Measurements from ENCODE around the gene SAFB2.

SAFB2 gene

DNA sequence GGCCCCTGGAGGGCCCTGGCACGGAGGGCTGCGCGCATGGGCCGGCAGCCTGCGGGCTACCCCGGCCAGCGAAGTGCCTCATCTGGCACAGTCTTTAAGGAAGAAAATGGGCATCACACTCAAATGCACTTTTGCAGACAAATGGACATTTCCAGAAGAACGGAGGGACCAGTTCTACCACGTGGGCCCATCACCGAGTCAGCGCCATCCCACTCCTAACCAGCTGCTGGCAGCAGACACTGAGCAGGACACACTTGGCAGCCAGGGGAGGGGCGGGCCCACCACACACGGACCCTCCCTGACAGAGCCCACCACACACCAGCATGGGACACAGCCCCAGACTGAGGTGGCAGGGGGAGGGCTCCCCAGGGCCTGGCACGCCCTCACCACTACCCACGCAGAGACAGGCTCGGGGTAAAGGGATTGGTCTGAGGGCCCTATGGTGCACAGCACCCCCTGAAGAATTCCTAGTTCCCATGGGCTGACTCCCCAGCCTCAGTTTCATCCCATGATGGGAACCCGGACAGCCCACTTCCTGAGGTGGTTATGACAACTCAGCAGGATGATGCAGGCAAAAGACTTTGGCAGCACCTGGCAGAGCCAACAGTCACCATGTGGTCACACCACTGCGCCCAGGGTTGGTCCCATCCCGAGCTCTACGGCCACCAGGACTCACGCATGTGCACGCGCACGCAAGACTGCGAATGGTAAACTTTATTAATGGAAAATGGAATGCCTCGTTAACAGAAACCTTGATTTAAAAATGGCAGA is 36.1 kb downstream of the SAFB2 start:
- DNase-seq (ENCODE audit: low read depth, low spot score), result no peak

GRCh38 chr19:5585461-5586299 is 36.9 kb downstream of the SAFB2 start:
- DNase-seq (ENCODE audit: low read depth, low spot score), result no peak
- no peak overlapping the region for H3K27ac ChIP-seq

More for the DNA sequence above, 36.1 kb downstream of the SAFB2 start:
- H3K27ac ChIP-seq, result no peak overlapping the region

- DNase-seq (ENCODE audit: low read depth, low spot score), result no peak
- no peak overlapping the region for H3K27ac ChIP-seq
Measured at GRCh38 chr19:5580161-5580571, 42.4 kb downstream of the SAFB2 start.

DNA sequence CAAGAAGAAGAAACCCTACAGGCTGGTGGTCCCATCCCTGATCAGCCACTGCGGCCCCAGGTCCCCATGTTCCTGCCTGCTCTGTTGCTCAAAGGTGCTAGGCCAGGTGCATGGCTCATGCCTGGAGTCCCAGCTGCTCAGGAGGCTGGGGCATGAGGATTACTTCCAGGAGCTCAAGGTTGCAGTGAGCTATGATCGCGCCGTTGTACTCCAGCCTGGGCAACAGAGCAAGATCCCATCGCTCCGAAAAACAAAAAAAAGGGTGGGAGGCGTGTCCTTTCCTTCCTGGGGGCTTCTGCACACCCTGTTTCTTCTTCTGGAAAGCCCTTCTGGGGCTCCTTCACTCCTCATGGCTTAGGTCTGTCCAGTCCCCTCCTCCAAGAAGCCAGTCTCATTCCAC is 42.9 kb downstream of the SAFB2 start:
- no peak for DNase-seq (ENCODE audit: low read depth, low spot score)
- no peak overlapping the region for H3K27ac ChIP-seq

GRCh38 chr19:5579286-5579685 is 43.3 kb downstream of the SAFB2 start:
- H3K27ac ChIP-seq, result no peak overlapping the region
- DNase-seq (ENCODE audit: low read depth, low spot score), result no peak

DNA sequence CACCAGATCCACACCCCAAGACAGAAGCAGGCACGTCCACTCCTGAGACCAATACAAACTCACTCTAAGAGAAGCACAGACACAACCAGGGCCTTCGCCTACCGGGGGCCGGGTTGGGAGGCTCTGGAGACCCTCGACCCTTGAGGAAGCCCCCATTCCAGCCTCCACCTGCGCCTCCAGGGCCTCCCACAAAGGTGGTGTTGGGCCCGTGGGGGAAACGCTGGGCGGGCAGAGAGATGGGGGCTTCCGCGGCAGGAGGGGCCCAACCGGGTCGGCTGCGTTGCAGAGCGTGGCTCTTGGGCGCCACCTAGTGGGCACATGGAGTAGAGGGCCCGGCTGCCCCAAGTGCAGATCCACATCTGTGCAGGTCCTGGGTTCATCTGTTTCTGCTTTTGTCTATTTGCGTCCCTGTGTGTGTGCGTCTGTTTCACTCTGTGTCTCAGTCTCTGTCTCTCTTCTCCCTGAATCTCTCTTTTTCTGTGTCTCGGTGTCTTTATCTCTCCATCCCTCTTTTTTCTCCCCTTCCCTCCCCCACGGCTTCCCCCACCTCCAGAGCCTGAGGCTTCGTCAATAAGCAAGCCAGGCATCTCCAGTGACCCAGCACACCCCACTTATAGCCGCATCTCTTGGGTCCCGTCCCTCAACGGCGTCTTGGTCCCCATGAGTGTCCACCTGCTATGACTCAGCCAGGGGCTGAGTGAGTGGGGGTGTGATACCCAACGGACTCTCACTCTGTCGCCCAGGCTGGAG is 44.3 kb downstream of the SAFB2 start:
- peak overlapping the region; percentile 70 for H3K27ac ChIP-seq
- no peak for DNase-seq (ENCODE audit: low read depth, low spot score)

GRCh38 chr19:5575590-5575989 is 47.0 kb downstream of the SAFB2 start:
- no peak for DNase-seq (ENCODE audit: low read depth, low spot score)

DNA sequence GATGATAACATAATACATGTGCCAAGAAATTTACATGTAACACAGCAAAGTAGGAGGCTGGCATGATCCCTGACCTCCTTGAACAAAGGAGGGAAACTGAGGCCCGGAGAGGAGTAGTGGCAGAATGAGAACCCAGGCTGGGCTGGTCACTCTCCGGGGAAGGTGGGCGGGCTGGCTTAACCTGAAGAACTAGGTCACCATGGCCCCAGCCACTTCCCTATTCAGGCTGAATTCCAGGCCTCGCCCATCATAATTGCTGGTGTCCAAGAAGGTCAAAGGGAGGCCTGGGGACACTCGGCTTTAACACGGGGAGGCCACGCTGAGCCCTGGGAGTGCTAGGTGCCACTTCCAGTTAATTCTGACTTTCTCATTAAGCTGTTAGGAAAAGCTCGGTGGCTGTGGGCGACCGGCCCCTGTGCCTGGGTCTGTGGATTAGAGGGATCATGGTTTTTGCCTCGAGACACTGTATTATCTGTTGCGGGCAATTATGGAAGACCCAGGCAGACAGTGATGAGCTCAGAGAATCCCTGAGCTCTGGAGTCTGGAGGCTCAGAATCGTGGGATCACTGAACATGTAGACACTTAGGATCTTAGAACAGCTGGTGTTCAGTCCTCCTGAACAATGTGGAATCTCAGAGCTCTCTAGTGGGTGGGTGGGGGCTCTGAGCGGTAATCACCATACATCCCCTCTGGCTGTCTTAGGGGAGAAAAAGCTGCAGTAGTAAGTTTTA is 49.9 kb downstream of the SAFB2 start:
- no peak for DNase-seq (ENCODE audit: low read depth, low spot score)
- H3K27ac ChIP-seq, result no peak overlapping the region

More at GRCh38 chr19:5575590-5575989, 47.0 kb downstream of the SAFB2 start:
- H3K27ac ChIP-seq, result no peak overlapping the region

DNA sequence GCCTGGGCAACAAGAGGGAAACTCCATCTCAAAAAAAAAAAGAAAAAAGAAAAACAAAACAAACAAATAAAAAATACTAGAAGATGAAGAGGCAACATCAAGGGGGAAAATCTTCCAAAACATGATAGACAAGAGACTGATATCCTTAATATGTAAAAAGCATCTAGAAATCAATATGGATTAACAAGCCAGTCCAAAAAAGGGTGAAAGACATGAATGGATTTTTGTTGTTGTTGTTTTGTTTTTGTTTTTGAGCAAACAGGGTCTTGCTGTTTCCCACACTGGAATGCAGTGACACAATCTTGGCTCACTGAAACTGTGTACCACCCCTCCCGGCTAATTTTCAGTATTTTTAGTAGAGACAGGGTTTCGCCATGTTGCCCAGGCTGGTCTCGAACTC is 50.8 kb downstream of the SAFB2 start:
- no peak overlapping the region for H3K27ac ChIP-seq
- DNase-seq (ENCODE audit: low read depth, low spot score), result no peak

- DNase-seq (ENCODE audit: low read depth, low spot score), result no peak
- no peak overlapping the region for H3K27ac ChIP-seq
Measured at GRCh38 chr19:5567970-5568407, 54.6 kb downstream of the SAFB2 start.

DNA sequence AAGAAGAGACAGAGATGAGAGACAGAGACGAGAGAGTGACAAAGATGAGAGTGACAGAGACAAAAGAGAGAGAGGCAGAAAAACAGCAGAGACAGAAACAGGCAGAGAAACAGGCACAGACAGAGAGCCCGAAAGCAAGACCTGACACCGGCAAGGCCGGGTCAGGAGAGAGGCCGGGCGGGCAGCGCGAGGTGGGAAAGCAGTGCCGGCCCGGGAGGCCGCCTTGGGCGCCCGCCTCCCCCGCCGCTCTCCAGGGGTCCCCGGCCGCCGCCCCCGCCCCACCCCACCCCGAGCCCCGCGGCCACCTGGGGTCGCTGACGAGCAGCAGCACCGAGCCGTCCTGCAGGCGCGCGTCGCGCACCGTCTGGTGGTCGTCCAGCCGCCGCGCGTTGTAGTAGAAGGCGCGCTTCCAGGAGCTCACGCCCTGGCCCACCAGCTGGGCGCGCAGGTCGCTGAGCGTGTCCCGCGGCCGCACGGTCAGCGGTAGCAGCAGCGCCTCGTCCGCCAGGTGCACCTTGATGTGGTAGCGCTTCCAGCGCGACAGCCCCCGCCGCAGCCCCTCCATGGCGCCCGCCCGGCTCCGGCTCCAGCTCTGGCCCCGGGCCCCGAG is 55.1 kb downstream of the SAFB2 start, which contains the start of gene TINCR:
TINCR (minus strand) TSS at position 594 of the 610 bp plus-strand sequence.
- H3K27ac ChIP-seq, result no peak within 1 kb of the TSS

GRCh38 chr19:5564930-5565329 is 57.6 kb downstream of the SAFB2 start:
- DNase-seq (ENCODE audit: low read depth, low spot score), result no peak
- no peak overlapping the region for H3K27ac ChIP-seq

More for the DNA sequence above, 55.1 kb downstream of the SAFB2 start, which contains the start of gene TINCR:
- DNase-seq (ENCODE audit: low read depth, low spot score), result no peak

DNA sequence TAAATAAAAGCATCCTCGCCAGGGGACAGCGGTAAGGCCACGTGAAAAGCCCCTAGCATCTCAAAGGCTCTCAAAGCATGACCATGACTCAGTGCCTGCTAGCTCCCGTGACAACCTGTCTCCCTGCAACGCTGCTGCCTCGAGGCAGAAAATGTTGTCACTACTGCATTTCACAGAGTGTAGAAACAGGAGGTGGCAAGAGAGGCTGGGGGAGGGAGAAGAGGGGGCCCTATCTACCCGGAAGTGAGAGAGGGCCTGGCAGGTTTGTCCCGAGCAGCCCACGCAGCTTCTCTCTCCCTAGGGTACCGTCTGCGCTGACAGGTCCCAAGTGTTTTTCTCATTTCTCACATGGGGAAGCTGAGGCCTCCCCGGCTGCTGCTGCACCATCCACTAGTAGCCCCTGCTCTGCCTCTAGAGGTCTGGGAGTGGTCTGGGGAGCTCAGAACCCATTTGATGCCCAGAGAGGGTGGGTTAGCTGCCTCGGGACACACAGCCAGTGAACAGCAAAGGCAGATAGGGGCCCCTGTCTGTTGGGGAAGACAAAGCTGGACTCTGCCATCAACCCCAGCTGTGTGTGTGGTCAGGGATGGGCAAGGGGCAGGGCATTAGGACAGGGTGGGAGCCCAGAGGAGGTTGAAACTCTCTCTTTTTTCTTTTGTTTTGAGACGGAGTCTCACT is 58.5 kb downstream of the SAFB2 start:
- peak; percentile 16 for DNase-seq (ENCODE audit: low read depth, low spot score)
- no peak overlapping the region for H3K27ac ChIP-seq

DNA sequence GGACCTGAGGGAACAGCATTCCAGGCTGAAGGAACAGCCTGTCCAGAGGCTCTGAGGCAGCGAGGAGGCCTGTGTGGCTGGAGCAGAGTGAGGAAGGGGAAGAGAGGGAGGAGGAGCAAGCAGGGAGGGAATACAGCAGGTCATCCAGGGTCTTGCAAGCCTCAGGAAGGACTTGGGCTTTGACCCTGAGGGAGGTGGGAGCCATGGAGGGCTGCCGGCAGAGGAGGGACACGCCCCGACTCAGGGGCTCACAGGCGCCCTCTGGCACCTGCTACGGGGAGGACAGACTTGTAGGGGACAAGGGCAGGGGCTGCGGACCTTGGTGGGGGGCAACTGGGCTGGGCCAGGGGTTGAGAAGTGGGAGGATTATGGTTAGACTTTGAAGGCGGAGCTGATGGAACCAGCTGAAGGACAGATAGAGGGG is 59.6 kb downstream of the SAFB2 start:
- DNase-seq (ENCODE audit: low read depth, low spot score), result no peak
- no peak overlapping the region for H3K27ac ChIP-seq

DNA sequence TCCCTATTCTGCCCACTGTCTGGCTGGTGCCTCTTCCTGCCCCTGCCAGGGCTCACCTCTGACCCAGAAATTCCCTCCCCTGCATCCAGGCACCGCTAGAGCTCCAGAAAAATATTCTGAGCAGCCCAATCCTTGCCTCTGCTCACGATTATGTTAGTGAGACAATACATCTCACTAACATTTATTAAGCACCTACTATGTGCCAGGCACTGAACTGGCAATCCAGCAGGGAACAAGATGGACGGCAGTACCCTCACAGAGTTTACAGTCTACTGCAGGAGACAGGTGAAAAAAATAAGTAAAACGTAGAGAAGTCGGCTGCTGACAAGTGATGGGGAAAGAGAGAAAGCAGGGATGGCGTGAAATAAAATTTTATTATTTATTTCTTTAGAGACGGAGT is 60.3 kb downstream of the SAFB2 start:
- DNase-seq (ENCODE audit: low read depth, low spot score), result no peak
- no peak overlapping the region for H3K27ac ChIP-seq

- DNase-seq (ENCODE audit: low read depth, low spot score), result no peak
- no peak overlapping the region for H3K27ac ChIP-seq
Measured at GRCh38 chr19:5561559-5561958, 61.0 kb downstream of the SAFB2 start.

DNA sequence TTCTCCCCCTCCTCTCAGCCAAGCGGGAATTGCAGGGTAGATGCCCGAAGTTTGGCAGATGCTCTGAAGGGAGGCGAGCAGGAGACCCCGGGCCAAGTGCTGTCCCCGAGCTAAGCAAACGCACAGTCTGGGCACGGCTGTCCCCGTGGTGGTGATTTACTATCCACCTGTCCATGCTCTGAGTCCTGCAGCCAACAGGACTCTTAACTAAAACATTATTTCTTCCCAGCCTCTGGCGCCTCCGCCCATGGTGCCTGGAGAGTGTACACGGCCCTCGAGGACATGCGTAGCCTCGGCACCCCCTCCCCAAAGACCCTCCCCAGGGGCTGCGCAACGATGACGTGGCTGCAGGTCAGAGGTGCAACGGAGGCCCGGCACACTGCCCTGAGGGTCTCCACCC is 62.4 kb downstream of the SAFB2 start:
- no peak overlapping the region for H3K27ac ChIP-seq
- no peak for DNase-seq (ENCODE audit: low read depth, low spot score)

GRCh38 chr19:5559804-5560133 is 62.8 kb downstream of the SAFB2 start:
- no peak overlapping the region for H3K27ac ChIP-seq
- no peak for DNase-seq (ENCODE audit: low read depth, low spot score)

GRCh38 chr19:5558101-5558621 is 64.4 kb downstream of the SAFB2 start:
- H3K27ac ChIP-seq, result peak overlapping the region; percentile 75
- peak; percentile 76 for DNase-seq (ENCODE audit: low read depth, low spot score)

Measured in epithelial cell of prostate (primary cell).